ENCODE measurements around the gene CCDC107. TPM values are rescaled to one million over a fixed set of nuclear protein-coding genes. Genes with fewer than 3 reads are reported as not detected.

CCDC107 gene
- total RNA-seq, 2 experiments from 2014 or later: 12.1 to 13.7 TPM

DNA sequence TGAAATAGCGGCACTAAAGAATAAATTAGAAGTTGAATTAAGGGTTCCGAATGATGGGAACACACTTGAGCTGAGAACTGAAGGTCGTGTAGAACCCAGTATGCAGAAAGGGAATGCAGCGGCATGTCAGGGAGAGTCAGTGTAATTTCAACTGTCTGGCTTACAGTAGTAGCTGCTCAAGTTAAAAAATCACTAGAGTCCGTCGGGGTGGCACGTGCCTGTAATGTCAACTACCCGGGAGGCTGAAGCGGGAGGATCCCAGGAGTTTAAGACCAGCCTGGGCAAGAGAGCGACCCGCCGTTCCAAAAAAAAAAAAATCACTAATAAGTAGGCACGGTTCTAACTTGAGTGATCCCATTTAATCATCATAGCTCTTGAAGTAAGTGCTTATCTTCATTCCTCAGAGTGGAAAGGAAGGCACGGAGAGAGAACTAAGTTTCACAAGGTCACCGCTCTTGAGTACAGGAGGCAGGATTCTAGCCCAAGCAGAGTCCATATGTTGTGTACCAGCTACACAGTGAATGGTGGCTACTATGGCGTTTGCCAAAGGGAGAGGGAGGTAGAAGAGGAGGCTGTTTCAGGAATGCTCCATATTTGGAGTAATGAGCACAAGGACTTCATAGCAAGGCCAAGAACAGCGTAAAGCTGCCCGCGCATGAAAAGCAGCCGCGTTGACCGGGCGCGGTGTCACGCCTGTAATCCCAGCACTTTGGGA, 1.1 kb upstream of the CCDC107 start:
- H3K27me3 Mint-ChIP-seq: peaks cover 2% of the 10 kb centered on the region
- POLR2A ChIA-PET: interaction anchor here (0.5 to 5.3 kb wide), 13 partner anchors 10 to 155 kb away, joined by 3 to 64 read pairs (median 4); partner anchors contain the start of genes CREB3, SPAG8, TLN1 and TPM2
- TF ChIP-seq, protein P1, sequence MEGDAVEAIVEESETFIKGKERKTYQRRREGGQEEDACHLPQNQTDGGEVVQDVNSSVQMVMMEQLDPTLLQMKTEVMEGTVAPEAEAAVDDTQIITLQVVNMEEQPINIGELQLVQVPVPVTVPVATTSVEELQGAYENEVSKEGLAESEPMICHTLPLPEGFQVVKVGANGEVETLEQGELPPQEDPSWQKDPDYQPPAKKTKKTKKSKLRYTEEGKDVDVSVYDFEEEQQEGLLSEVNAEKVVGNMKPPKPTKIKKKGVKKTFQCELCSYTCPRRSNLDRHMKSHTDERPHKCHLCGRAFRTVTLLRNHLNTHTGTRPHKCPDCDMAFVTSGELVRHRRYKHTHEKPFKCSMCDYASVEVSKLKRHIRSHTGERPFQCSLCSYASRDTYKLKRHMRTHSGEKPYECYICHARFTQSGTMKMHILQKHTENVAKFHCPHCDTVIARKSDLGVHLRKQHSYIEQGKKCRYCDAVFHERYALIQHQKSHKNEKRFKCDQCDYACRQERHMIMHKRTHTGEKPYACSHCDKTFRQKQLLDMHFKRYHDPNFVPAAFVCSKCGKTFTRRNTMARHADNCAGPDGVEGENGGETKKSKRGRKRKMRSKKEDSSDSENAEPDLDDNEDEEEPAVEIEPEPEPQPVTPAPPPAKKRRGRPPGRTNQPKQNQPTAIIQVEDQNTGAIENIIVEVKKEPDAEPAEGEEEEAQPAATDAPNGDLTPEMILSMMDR (IDR thresholded peaks at IDR 0.05): no peak
- peak overlapping the region; percentile 81 for H3K4me3 Mint-ChIP-seq
- intact Hi-C loops (cut with micrococcal nuclease): loop anchor here (5.0 to 10.0 kb wide), 2 partner anchors 70 to 158 kb away; partner anchors contain the start of genes HINT2 and SPAG8
- H3K9me3 Mint-ChIP-seq: no peaks in the 10 kb centered on the region
- H3K4me1 Mint-ChIP-seq (ENCODE audit: low read depth): peaks cover 57% of the 10 kb centered on the region
- peak overlapping the region; percentile 96 for H3K27ac Mint-ChIP-seq
- no peak for DNase-seq
- CTCF ChIA-PET: interaction anchor here (0.8 to 24.5 kb wide), 17 partner anchors 9 to 225 kb away, joined by 3 to 313 read pairs (median 6); partner anchors contain the start of genes CREB3, SIT1, TLN1 and TPM2
- H3K36me3 Mint-ChIP-seq (ENCODE audit: low read depth): peaks cover 31% of the 10 kb centered on the region
- ATAC-seq: no peak

DNA sequence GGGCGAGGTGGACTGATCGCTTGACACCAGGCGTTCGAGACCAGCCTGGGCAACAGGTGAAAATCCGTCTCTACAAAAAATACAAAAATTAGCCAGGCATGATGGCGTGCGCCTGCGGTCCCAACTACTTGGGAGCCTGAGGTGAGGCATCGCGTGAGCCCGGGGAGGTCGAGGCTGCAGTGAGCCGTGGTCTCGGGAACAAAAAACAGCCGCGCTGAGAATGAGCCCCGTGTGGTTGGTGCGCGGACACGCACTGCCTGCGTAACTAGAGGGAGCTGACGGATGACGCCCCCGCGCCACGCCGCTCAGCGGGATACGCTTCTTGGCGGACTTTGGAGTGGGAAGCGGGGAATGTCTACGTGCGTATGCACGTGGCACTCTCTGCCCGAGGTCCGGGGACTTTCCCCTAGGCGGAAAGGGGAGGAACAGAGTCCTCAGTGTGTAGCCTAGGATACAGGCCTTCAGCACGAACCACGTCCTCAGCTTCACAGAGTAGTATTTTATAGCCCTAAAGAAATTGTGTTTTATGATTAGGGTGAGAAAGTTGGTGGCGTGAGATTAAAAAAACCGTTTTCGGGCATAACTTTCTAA, 451 bp upstream of the CCDC107 start, which contains the start of gene RMRP:
Gene RMRP, minus strand, starts transcription at position 474 of the 591 bp plus-strand sequence.
- CTCF ChIA-PET: interaction anchor here (0.5 to 24.5 kb wide), 26 partner anchors 10 to 1412 kb away, joined by 3 to 313 read pairs (median 4); partner anchors contain the start of genes CA9, CREB3, SIT1 and SPAG8
- POLR2A ChIA-PET: interaction anchor here (0.5 to 5.3 kb wide), 16 partner anchors 10 to 154 kb away, joined by 3 to 64 read pairs (median 4); partner anchors contain the start of genes CREB3, SPAG8, TLN1 and TPM2
- peaks cover 38% of the 10 kb centered on the region for H3K36me3 Mint-ChIP-seq (ENCODE audit: low read depth)
- ATAC-seq (peak; percentile 95), DNase-seq (peak; percentile 97)
- intact Hi-C loops (cut with micrococcal nuclease): loop anchor here (5.0 to 10.0 kb wide), 2 partner anchors 70 to 157 kb away; partner anchors contain the start of genes HINT2 and SPAG8
- H3K4me3 Mint-ChIP-seq: peak within 1 kb of the TSS; percentile 81
- peaks cover 2% of the 10 kb centered on the region for H3K27me3 Mint-ChIP-seq
- peak within 1 kb of the TSS; percentile 96 for H3K27ac Mint-ChIP-seq
- TF ChIP-seq, protein P1 (IDR thresholded peaks at IDR 0.05): no peak
- H3K4me1 Mint-ChIP-seq (ENCODE audit: low read depth): peaks cover 59% of the 10 kb centered on the region
- no peaks in the 10 kb centered on the region for H3K9me3 Mint-ChIP-seq

DNA sequence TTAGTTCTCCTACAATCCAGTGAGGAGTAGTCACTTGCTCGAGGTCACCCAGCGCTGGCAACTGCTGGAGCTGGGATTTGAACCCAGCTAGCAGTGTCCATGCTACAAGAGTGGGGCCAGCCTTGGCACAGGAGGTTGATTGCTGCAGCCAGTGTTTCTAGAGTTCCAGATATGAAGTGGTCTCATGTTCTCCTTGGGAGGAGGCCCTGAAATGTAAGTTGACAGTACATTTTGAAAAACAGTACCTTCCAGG, 802 bp downstream of the CCDC107 start:
- DNase-seq (no peak), ATAC-seq (no peak)
- no peaks in the 10 kb centered on the region for H3K9me3 Mint-ChIP-seq
- peak overlapping the region; percentile 96 for H3K27ac Mint-ChIP-seq
- TF ChIP-seq, protein P1 (IDR thresholded peaks at IDR 0.05): no peak
- peaks cover 2% of the 10 kb centered on the region for H3K27me3 Mint-ChIP-seq
- H3K4me3 Mint-ChIP-seq: peak overlapping the region; percentile 81
- intact Hi-C loops (cut with micrococcal nuclease): loop anchor here (5.0 to 10.0 kb wide), 2 partner anchors 68 to 156 kb away; partner anchors contain the start of genes HINT2 and SPAG8
- H3K36me3 Mint-ChIP-seq (ENCODE audit: low read depth): peaks cover 44% of the 10 kb centered on the region
- peaks cover 65% of the 10 kb centered on the region for H3K4me1 Mint-ChIP-seq (ENCODE audit: low read depth)
- POLR2A ChIA-PET: interaction anchor here (1.0 to 5.3 kb wide), 8 partner anchors 8 to 73 kb away, joined by 3 to 64 read pairs (median 6); partner anchors contain the start of genes CREB3 and TLN1
- CTCF ChIA-PET: interaction anchor here (0.9 to 24.5 kb wide), 18 partner anchors 9 to 223 kb away, joined by 3 to 313 read pairs (median 7); partner anchors contain the start of genes CA9, CREB3, SIT1 and TLN1

DNA sequence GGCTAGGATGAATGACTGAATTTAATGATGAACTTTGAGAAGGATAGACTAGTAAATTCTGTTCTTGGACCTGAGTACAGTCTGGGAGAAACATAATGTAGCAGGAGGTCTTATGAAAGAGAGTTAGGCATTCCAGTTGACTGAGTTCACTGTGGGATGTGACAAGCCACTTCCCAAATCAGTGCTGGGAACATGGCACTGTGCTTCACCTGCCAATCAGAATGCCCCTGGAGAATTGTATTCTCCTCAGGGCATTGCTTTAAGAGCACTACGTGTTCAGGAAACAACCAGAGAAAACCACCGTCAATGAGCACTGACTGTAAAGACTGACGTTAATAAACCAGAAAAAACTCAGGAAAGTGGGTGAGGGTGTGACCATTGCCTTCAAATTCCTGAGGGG, 1.2 kb downstream of the CCDC107 start:
- intact Hi-C loops (cut with micrococcal nuclease): loop anchor here (5.0 to 10.0 kb wide), 2 partner anchors 68 to 155 kb away; partner anchors contain the start of genes HINT2 and SPAG8
- Mint-ChIP-seq H3K4me3 (peak overlapping the region; percentile 81), H3K27ac (peak overlapping the region; percentile 96), H3K36me3 (ENCODE audit: low read depth) (peaks cover 44% of the 10 kb centered on the region), H3K4me1 (ENCODE audit: low read depth) (peaks cover 67% of the 10 kb centered on the region), H3K9me3 (no peaks in the 10 kb centered on the region), H3K27me3 (peaks cover 2% of the 10 kb centered on the region)
- DNase-seq (no peak), ATAC-seq (no peak)
- ChIA-PET CTCF (interaction anchor here (0.9 to 24.5 kb wide), 16 partner anchors 11 to 167 kb away, joined by 3 to 313 read pairs (median 8); partner anchors contain the start of genes CA9, CREB3, SIT1 and TLN1), POLR2A (interaction anchor here (1.0 to 5.3 kb wide), 9 partner anchors 8 to 72 kb away, joined by 3 to 64 read pairs (median 5); partner anchors contain the start of genes CREB3 and TLN1)
- TF ChIP-seq, protein P1 (IDR thresholded peaks at IDR 0.05): no peak

All from activated CD8-positive, alpha-beta T cell treated with anti-CD3 and anti-CD28 coated beads for 36 hours (primary cell).